Vagina (tissue), 2 donors: ENCODE results near the gene OSBPL8. TPM values are rescaled to one million over a fixed set of nuclear protein-coding genes. Genes with fewer than 3 reads are reported as not detected.

ENCODE experiments used
- DNase-seq, 2 donors: peaks; one replicate each; pipeline ENCODE4 v3.0.0-alpha.2; 2017; ENCODE audit errors: extremely low spot score in 2 of 2
- H3K27ac ChIP-seq: fragments of 200-600 bp; sonication (generic); one replicate; pipeline ENCODE4 v1.5.1; 2019
- H3K27me3 ChIP-seq: fragments of 200-600 bp; sonication (generic); one replicate; pipeline ENCODE4 v1.5.1; 2019
- H3K36me3 ChIP-seq, 2 donors: fragments of 200-600 bp; sonication (generic); one replicate each; pipeline ENCODE4 v1.5.1; 2017 to 2019
- H3K4me1 ChIP-seq: fragments of 200-600 bp; sonication (generic); one replicate; pipeline ENCODE4 v1.5.1; 2019
- H3K4me3 ChIP-seq, 2 donors: fragments of 200-600 bp; sonication (generic); 1 replicate in 1 of 2; 2 replicates in 1 of 2; pipeline ENCODE4 v1.5.1; 2016 to 2019
- H3K9me3 ChIP-seq: fragments of 200-600 bp; sonication (generic); one replicate; pipeline ENCODE4 v1.5.1; 2019
- CTCF ChIP-seq, 3 experiments: fragments of 450-650 bp in 2 of 3; fragments of 200-600 bp in 1 of 3; sonication (generic) in 1 of 3; IDR thresholded peaks; one replicate each; pipeline ENCODE4 v1.5.1; 2017 to 2019; ENCODE audit warnings: antibody characterized with exemption in 3 of 3, mild to moderate bottlenecking in 2 of 3, moderate library complexity in 2 of 3
- POLR2A ChIP-seq, 2 donors: fragments of 450-650 bp; IDR thresholded peaks; one replicate each; pipeline ENCODE4 v1.6.1; 2017; ENCODE audit warnings: antibody characterized with exemption in 2 of 2, mild to moderate bottlenecking in 2 of 2, moderate library complexity in 2 of 2
- POLR2AphosphoS5 ChIP-seq, 2 donors: sonication (generic); formaldehyde crosslinking; IDR thresholded peaks; one replicate each; pipeline ENCODE4 v1.9.0; 2017; ENCODE audit warnings: antibody characterized with exemption in 2 of 2, mild to moderate bottlenecking in 2 of 2, low read depth in 1 of 2; ENCODE audit not compliant: insufficient read depth in 1 of 2
- intact Hi-C: fragments of 100-400 bp; cut with DNase I; formaldehyde crosslinking; loops from one replicate; pipeline ENCODE4 v1.15.1; 2023
- total RNA-seq: library from RNA; depleted of rRNA; stranded (reverse); fragments of >200 nt; gene quantifications from one replicate; pipeline ENCODE4 v1.2.3, GENCODE V29; 2016

OSBPL8 gene
- total RNA-seq, 1 donor from 2014 or later = 66.5 TPM

- DNase-seq = no peak
These were observed 203.5 kb downstream of the OSBPL8 start for GRCh38 chr12:76356071-76356470.

DNA sequence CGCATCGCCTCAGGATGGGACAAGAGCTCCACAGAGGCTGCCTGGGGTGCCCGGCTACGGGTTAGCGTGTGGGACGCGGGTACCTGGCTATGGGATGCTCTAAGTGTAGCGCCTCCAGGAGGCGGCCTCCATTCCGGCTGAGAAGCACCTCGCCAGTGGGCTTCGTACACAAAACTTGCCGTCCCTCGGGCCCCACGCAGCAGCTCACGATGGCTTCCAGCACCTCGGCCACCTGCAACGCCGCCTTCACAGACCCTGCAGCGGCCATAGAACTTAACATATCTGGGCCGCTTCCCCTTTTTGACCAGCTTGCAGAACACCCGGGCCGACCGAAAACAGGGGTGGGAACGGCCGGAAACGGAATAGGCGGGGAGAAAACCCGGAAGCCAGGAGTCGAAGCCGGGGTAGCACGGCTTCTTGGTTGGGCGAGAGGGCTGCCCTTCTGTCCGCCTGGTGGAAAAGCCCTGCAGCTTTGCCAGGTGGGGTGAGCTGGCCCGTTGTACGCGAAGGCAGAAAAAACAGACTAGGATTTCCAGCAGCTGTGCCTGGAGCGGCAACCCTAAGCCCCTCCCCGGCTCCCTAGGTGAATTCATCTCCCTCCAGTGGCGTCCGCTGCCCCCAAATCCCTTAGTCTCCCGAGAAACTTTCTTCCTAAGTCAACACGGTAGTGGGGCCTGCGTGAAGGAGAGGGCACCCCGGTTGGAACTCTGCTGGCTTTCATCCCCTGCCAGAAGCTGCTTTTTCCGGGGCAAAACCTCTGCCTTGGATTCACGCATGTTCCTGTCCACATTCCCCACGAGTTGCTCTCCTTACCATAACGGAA is 211.3 kb downstream of the OSBPL8 start, which contains the start of gene BBS10:
Gene BBS10 (minus strand): TSS at position 337 of the 823 bp plus-strand sequence. CDS start 57 bp downstream, at position 280.
- Histone ChIP-seq H3K9me3 (no peaks in the 10 kb centered on the region), H3K36me3 (no peaks in the 10 kb centered on the region), H3K4me1 (peaks cover 20% of the 10 kb centered on the region), H3K27me3 (no peaks in the 10 kb centered on the region), H3K27ac (peak within 1 kb of the TSS; percentile 78), H3K4me3 (peak within 1 kb of the TSS; percentile 62 to 64)
- intact Hi-C loops = no loop called here
- DNase-seq = peak in 1 of 2 donors; percentile 93
- TF ChIP-seq POLR2A (IDR thresholded peaks at IDR 0.05) (no peak), POLR2AphosphoS5 (IDR thresholded peaks at IDR 0.05; ENCODE audit: insufficient read depth in 1 of 2, low read depth in 1 of 2) (peak; percentile 79 to 83), CTCF (IDR thresholded peaks at IDR 0.05) (peak in 2 of 3 experiments; percentile 27 to 28)

More at GRCh38 chr12:76356071-76356470, 203.5 kb downstream of the OSBPL8 start:
- no peak for TF ChIP-seq POLR2AphosphoS5 (IDR thresholded peaks at IDR 0.05; ENCODE audit: insufficient read depth in 1 of 2, low read depth in 1 of 2)
- no peak for TF ChIP-seq CTCF (IDR thresholded peaks at IDR 0.05)
- no peak for TF ChIP-seq POLR2A (IDR thresholded peaks at IDR 0.05)
- H3K27ac ChIP-seq = no peak overlapping the region
- intact Hi-C loops = no loop called here
- no peaks in the 10 kb centered on the region for H3K27me3 ChIP-seq
- H3K9me3 ChIP-seq = no peaks in the 10 kb centered on the region
- H3K36me3 ChIP-seq = peaks cover 0 to 11% of the 10 kb centered on the region in 2 donors
- H3K4me3 ChIP-seq = no peak overlapping the region
- no peaks in the 10 kb centered on the region for H3K4me1 ChIP-seq

GRCh38 chr12:76346798-76347420 is 212.7 kb downstream of the OSBPL8 start:
- no peak for DNase-seq
- Histone ChIP-seq H3K36me3 (no peaks in the 10 kb centered on the region), H3K27ac (peak overlapping the region; percentile 78), H3K27me3 (no peaks in the 10 kb centered on the region), H3K4me1 (peaks cover 20% of the 10 kb centered on the region), H3K9me3 (no peaks in the 10 kb centered on the region), H3K4me3 (peak overlapping the region in 1 of 2 donors; percentile 62)
- intact Hi-C loops = no loop called here
- TF ChIP-seq POLR2AphosphoS5 (IDR thresholded peaks at IDR 0.05; ENCODE audit: insufficient read depth in 1 of 2, low read depth in 1 of 2) = no peak
- TF ChIP-seq POLR2A (IDR thresholded peaks at IDR 0.05) = no peak
- no peak for TF ChIP-seq CTCF (IDR thresholded peaks at IDR 0.05)

GRCh38 chr12:76346236-76346635 is 213.3 kb downstream of the OSBPL8 start:
- no peak for DNase-seq
- intact Hi-C loops = no loop called here
- Histone ChIP-seq H3K36me3 (no peaks in the 10 kb centered on the region), H3K27me3 (no peaks in the 10 kb centered on the region), H3K27ac (no peak overlapping the region), H3K9me3 (no peaks in the 10 kb centered on the region), H3K4me3 (no peak overlapping the region), H3K4me1 (peaks cover 20% of the 10 kb centered on the region)
- no peak for TF ChIP-seq CTCF (IDR thresholded peaks at IDR 0.05)
- no peak for TF ChIP-seq POLR2AphosphoS5 (IDR thresholded peaks at IDR 0.05; ENCODE audit: insufficient read depth in 1 of 2, low read depth in 1 of 2)
- TF ChIP-seq POLR2A (IDR thresholded peaks at IDR 0.05) = no peak
